SIG-M5 treated with dmso at 0.1 percent for 504 hours (cell line): Measurements from ENCODE around the gene SSR2.
A peak's percentile ranks its signal among the peaks of the same experiment; 100 is the strongest.
"Not testable (repeated sequence)": the region's sequence is repeated elsewhere in the genome, so short reads cannot be mapped to it uniquely, and the experiment has no call there.

Source experiments
- DNase-seq: peaks from one replicate; lab custom pipeline; 2025; ENCODE audit not compliant: unreplicated experiment; lab: John Stamatoyannopoulos, UW

Gene SSR2

DNA sequence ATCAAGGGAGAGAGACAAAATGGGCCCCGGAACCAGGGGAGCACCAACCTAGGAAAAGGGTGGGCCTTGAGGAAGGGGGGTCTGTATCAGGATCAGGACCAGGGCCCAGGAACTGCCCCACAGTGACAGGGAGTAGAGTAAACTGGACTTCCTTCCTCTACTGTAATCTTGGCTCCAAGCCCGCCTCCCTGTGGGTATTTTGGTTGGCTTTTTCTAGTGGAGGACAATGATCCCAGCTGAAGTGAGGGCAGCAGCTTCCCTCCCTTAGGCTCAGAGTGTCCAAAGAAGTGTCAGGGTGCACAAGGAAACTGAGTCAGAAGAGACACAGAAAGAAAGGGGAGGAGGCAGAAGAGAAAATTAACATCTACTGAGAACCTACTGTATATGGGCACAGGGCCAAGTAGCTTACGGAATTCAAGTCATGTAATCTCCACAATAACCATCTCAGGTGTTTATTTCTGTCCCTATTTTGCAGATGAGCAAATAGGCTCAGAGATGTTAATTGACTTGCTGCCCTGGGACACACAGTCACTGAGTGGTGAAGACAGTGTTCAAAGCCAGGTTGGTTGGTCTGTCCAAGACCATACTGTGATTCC is 28.0 kb upstream of the SSR2 start:
- DNase-seq, result no peak

DNA sequence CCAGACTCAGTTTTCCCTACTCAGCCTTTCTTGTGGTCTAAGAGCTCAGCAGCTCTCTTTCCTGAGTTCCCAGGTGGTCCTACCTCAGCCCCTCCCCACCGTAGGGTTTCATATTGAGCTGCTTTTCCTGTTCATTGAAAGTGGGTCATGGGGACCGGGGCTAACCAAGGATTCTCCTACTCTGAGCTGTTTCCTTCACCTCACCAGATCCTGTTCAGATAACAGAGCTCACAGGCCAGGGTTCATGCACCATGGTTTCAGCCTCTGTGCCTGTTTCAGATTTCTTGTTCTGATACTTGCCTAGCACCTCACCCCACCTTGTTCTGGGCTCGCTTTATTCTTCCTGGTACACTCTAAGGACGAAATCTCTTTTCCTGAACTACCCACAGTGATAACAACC is 24.3 kb upstream of the SSR2 start:
- no peak for DNase-seq

DNA sequence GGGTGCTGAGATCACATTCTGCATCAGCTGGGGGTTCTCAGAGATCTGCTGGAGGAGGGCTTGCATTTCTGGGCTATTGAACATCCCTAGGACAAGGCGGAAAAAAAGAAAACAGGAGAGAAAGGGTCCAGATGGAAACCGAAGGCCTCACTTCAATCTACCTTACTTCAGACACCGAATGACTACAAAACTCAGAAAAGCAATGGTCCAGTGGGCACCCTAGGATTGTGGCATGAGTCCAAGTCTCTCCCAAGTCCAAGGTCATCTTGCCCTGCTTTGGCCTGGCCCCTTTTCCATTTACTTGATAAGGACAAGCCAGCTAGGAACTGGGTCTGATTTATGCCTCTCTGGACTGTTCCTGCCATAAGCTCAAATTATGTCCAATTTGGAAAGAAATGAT is 22.1 kb upstream of the SSR2 start:
- DNase-seq, result no peak

DNA sequence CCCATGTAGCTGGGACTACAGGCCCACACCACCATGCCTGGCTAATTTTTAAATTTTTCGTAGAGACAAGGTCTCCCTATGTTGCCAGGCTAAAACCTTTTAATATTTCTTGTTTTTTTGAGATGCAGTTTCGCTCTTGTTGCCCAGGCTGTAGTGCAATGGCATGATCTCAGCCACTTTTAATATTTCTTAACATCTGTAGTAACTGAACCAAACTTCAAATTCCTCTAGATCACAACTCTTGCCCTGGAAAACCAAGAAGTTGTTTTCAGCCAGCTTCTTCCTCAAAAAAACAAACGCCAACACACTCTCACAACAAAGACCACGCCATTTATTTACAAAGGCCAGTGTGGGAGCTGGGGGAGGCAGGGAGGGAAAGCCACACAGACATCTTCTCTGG is 14.2 kb upstream of the SSR2 start:
- DNase-seq, result not testable (repeated sequence)

DNA sequence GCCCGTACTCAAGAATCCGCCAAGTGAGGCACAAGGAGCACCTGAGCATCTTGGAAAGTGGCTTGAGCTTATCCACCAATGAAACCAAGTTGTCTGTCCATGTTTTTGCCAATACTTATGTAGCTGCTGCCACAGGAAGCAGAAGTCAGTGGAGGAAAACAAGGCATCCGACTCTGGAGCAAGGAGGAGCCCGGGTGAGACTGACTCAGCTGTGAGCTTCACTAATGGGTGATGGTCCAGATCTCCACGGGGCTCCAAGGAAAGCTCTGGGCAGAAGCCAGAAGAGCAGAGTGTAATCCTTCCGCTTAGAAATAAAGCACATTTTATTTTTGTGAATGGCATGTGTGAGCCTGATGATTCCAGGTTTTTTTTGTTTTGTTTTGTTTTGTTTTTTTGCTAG is 12.3 kb upstream of the SSR2 start:
- no peak for DNase-seq

DNA sequence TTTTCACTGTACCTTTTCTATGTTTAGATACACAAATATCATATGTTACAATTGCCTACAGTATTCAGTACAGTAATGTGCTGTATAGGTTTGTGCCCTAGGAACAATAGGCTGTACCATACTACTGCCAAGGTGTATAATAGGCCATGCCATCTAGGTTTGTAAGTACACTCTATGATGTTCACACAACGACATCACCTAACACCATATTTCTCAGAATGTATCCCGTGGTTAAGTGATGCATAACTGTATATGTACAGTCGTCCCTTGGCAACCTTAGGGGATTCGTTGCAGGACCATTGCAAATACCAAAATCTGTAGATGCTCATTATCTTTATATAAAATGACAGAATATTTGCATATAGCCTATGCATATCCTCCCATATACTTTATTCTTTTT is 5.8 kb upstream of the SSR2 start:
- no peak for DNase-seq

DNA sequence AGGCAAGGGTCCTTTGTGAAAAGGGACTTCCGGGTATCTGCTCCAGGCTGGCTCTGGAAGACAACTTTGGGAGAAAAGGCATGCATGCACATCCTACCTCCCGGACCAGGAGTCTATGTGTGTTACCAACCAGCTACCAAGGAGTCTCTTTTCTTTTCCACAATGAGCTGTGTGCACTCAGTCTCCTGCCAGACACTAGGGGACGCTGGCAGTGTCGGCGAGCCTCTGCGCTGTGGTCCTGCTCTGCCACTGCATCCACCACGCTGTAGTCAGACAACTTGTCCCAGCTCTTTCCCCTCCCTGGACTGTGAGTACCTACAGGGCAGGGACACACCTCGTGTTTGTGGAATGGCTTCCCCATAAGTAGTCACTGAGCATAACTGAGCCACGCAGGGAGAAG is 5.1 kb upstream of the SSR2 start:
- DNase-seq, result peak; percentile 77

DNA sequence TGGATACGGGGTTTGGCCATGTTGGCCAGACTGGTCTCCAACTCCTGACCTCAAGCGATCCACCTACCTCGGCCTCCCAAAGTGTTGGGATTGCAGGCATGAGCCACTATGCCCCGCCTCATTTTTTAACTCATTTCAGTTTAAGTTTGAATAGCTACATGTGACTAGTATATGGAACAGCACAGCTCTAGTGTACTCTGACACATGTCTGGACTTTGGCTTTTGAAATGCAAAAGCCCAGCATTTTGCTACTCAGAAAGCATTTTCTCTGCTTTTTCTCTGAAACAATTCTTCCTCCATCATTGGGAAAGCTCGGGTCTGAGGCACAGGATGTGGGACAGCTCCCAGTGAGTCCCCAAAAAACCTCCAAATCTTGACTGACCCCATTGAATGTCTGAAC is 4.0 kb upstream of the SSR2 start:
- no peak for DNase-seq

DNA sequence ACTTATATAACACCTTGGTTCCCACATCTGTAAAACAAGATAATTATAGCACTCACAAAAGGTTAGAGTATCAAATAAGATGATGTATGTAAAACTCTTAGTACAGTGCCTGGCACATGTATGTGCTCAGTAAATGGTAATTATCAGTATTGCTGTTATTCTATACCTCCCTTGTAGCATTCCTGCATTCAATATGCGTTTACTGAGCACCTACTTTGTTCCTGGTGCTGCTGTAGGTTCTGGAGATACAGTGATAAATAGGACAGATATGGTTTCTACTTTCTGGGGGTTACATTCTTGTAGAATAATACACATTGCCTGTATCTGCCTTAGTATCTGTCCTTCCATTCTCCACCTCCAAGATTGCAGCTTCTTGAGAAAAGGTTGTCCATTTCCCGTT is 1.2 kb upstream of the SSR2 start:
- no peak for DNase-seq

DNA sequence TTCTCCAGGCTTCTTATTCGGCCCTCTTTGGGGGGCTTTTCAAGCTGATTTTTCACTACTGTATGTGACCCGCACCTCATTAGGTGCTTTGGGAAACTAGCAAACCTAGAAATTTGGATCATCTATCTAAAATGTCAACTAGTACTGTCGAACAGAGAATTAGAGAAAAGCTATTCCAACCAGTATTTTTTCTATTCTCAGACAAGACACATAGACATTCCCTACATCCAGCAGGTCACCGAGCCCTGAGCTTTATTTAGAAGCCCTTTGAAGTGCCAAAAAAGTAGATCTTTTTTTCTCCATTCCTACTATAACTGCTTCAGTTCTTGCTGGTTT is 310 bp upstream of the SSR2 start:
- DNase-seq, result no peak

DNA sequence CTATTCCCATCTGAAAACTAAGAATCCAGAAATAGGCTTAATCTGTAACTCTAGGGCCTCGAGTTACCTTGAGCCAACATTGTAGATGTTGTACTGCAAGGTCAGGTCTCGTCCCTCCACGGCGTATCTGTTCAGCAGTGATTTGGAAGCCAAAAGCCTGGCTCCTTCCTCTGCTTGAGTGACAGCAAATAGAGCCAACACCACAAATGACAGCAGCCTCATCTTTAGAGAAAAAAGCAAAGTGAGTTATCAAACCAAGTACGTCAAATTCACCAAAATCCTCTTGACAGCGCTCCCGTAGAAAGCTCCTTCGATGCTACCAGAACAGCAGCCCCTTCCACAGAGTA is 832 bp downstream of the SSR2 start:
- no peak for DNase-seq

DNA sequence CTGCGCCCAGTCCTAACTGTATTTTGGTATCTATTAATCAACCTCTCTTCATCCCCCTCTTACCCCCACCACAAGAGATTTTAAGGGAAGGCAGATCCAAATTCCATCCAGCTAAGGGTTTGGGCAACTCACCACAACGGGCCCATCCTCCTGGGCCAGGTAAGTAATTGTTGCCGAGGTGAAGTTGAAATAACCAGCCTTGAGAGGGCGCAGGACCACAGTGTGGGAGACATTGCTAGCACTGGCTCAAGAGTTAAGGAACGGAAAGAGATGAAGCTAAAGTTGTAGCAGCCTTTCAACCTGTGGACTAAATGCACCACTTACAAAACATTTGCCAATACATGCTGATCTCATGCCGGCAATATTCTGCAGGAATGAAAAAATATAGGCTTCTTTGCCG is 5.9 kb downstream of the SSR2 start:
- DNase-seq, result no peak

DNA sequence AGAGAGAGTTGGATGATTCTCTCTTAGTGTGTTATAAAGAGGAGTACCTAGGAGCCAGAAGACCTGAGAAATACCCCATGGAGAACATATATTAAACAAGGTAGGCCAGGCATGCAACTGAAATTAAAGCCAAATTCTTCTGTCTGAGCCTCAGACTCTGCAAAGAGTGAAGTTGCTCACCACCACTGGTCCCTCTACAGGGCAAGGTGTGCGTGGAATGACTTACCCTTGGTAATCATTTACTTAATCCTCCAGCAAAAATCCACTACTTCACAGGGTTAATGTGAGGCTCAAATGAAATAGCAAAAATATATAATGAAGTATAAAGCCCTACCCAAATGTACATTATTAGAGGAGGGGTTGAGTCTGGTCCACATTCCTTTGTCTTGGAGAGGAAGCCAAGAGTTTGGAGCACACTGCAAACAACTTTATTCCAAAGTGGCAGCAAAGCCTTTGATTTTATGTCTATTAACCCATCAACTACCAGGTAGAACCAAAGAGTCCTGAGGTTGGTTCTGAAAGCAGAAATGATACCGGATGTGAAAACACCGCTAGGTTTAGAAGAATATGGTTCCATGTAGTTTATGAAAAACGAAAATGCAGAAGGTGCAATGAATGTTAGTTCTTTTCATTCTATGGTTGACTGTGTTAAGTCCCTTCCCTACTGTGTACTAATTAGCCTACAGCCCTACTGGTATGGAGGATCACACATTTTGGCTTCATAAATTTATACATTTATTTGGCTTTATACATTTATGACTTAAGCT is 8.5 kb downstream of the SSR2 start:
- DNase-seq, result no peak

DNA sequence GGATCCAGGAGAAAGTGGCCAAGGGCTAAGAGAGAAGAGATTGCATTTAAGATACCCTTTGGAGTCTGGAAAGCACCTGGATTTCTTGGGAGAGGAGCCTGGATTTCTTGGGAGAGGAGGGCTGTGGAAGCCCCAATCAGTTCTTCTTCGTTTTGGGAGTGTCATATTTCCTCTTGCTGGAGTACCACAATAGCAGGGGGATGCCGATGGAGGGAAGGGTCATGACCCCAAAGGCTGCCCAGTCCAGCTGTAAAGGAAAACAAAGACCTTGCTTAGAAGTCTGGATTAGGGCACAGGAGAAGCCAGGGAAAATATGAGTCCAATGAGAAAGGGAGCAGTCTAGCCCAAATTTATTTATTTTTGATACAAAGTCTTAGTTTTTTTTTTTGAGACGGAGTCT is 11.3 kb downstream of the SSR2 start:
- DNase-seq, result no peak

DNA sequence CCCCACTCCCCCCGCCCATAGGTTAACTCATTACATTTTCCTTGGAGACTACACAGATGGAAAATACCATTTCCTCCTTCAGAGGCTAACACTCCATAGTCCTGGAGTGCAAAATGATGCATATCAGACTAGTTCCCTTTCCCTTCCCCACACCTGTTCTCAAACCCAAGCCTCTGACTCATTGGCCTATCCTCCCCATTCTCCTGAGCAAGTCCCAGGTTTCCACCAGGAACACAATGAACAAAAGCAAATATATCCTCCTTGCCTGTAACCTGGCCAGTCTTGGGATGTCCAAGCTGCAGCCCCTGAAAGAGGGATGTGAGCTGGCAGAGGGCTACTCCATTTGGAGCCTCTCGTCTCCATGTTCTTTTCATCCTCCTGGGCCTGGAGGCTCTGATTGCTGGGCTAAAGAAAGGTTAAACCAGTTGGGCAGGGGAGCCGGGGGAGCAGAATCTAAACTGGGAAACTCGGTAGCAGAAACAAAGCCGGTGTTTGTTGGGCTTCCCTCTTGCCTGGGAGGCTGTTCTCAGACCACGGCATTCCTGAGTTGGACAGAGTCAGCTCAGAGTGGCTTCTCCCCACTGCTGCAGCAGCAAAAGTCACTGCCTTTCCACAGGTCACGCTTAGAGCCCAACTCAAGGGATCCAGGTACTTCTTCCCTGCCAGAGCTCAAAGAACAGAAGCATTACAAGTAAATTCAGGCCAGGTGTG is 13.9 kb downstream of the SSR2 start:
- no peak for DNase-seq

DNA sequence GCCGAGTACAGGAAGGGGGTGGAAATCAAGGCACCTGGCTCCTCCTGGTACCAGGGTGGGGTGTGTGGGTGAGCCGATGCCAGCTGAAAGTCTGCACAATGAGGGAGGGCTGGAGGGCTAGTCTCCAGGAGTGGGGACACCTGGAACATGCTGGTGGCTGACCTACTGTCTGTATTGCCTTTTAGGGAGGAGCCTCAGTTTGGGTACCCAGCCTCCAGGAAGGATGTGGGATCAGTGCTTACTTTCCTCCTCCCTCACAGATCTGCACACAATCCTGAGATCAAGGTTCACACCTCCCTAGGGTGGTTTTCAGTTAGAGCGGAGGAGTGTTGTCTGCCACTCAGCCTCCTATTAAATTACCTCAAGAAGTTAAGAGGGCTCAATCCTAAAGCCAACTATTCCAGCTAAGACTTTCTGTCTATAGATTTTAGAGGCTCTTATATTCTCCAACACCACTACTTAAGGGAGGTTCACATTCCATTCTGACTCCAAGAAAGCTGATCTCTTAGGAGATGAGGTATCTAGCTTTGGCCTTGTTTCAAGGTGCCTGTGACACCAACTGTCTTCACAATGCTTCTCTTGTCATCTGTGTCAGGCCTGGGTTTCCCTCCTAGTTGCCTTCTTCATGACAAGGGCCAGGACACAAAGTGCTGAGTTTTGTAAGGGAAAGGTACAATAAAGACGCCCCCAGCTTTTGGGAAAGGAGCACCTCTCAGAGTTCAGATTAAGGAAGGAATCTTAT is 15.7 kb downstream of the SSR2 start:
- no peak for DNase-seq

DNA sequence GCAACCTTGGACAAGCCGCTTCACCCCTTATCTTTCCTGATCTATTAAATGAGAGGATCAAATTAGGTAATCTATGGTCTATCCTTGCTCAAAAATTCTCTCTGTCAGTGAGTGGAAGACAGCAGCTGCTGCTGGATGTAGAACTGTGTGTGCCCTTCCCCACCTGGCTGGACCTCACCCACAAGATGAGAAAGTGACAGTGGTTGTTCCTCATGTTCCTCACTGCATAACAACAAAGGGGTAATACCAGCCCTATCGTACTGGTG is 16.9 kb downstream of the SSR2 start:
- no peak for DNase-seq

DNA sequence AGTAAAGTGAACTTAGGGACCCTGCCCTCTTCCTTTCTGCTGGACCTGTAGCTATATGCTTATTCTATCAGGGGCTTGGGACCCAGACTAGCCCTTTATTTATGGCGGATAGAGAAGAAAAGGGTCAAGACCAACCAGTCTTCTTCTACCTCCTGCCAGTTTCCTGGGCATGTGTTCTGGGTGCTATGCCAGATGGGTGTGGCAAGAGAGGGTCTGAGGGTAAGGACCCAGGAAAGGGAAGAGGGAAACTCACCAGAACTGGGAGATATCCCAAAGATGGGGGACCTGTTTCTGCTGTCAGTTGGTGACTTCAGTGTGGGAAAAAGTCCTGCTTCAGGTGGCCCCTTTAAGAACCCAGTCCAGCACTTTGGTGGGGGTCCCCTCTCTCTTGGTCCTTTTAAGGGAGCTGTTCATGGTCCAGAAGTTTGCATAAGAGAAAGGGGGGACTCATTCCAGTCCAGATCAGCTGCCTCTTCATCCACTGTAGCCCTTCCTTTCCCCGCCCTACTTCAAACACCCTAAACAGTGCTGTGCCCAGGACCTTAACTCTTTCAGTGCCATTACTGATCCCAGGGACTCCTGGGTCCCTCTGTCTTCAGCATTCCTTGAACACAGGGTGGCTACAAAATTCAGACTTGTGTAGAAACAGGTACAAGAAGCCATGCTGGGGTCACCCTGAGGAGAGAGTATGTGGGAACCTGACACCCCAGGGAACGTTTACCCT is 18.4 kb downstream of the SSR2 start:
- no peak for DNase-seq

DNA sequence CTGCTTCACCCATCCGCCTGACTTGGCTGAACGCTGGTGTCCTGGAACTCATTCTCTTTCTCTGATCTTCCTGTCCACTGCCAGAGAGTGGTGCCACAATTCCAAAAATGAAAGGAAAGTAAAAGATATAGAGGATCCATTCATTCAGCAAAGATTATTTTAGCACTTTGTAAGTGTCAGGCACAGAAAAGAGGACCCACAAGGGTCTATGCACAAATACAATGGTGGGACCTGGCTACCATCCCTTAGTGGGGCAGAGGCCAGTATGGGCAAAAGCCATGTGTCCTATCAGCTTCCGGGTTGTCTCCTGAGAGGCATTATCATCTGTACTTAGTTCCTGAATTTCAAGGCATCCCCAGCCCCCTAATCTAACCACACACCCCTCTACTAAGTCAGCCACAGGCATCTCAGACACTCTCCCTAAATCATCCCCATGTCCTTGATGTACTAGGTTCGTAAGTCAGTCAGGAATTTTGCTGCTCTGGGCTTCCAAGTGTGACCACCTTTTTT is 19.0 kb downstream of the SSR2 start:
- no peak for DNase-seq

DNA sequence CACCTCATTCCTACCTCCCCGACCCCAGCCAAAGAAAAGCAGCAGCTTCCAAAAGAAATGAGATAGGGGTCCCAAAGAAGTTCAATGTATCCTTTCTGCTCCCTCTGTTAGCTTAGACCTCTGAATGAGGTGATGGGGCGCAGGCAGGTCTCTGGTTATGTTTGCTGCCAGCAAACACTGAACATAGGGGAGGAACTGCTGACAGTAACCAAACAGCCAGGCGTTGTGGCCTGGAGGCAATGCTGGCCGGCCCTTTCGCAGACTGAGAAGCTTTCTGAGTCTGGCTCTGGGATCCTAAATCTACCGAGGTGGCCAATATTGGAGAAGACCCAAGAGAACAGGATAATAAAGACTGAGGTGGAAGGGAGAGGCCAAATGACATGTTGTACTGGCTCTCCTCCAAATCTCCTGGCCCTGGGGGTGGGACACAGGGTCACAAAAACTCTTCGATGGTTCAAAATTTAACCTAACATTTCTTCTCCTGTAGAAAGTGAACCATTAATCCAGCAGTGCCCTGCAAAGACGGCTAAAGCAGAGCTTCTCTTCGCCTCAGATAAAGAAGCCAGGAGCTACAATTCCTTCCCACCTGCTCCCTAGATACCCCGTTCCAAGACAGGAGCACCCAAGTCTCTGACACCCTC is 19.6 kb downstream of the SSR2 start:
- DNase-seq, result no peak

DNA sequence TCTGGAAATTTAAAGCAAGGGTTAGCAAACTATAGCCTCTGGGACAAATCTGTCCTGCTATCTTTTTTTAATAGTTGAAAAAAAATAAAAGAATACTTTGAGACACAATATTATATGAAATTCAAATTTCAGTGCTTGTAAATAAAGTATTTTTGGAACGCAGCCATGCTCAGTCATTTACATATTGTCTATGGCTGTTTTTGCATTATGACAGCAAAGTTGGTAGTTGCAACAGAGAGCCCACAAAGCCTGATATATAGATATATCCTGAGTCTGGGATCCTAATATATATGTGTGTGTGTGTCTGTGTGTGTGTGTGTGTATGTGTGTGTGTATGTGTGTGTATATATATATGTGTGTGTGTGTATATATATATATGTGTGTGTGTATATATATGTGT is 20.8 kb downstream of the SSR2 start:
- no peak for DNase-seq
